ENCODE measurements around the gene PRAF2.

GRCh38 chrX:49077941-49078340 is 4.1 kb upstream of the PRAF2 start:
- TF ChIP-seq CTCF (IDR thresholded peaks at IDR 0.05) (no peak), POLR2A (IDR thresholded peaks at IDR 0.05) (no peak)
